Activated CD8-positive, alpha-beta memory T cell treated with anti-CD3 and anti-CD28 coated beads for 36 hours (primary cell): Measurements from ENCODE around the gene ABHD16B. TPM values are rescaled to one million over a fixed set of nuclear protein-coding genes. Genes with fewer than 3 reads are reported as not detected.

Experiments used
- CTCF ChIA-PET: fragments of 350-600 bp; sonication (Branson Sonifier 250); formaldehyde crosslinking; loops from one replicate; lab custom pipeline; 2021; ENCODE audit warnings: antibody characterized with exemption; lab: Charles Lee
- POLR2A ChIA-PET: fragments of 350-600 bp; sonication (Branson Sonifier 250); formaldehyde crosslinking; loops from one replicate; lab custom pipeline; 2021; ENCODE audit warnings: antibody characterized with exemption; lab: Charles Lee
- total RNA-seq, 2 experiments: library from RNA; stranded (reverse); gene quantifications; one replicate each; pipeline ENCODE4 v1.2.3, GENCODE V29; 2021

ABHD16B gene
- total RNA-seq, 2 experiments from 2014 or later = 0.13 TPM; not detected in 1

DNA sequence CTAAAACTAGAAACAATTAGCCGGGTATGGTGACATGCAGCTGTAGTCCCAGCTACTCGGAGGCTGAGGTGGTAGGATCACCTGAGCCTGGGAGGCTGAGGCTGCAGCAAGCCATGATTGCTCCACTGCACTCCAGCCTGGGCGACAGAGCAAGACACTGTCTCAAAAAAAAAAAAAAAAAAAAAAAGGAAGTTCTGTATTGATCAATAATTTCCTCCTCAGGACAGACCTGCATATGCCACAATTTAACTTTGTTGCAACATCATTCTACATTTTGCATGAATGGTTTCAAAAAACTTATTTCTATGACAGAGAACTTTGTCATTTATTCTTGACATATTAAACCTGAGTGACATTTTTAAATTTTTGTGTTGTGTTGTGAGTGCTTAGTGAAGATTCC is 39.1 kb downstream of the ABHD16B start:
- ChIA-PET POLR2A (no interaction called here), CTCF (interaction anchor here (0.7 to 1.6 kb wide), 2 partner anchors 73 to 1420 kb away, joined by 3 to 4 read pairs; no protein-coding TSS in a partner anchor)

DNA sequence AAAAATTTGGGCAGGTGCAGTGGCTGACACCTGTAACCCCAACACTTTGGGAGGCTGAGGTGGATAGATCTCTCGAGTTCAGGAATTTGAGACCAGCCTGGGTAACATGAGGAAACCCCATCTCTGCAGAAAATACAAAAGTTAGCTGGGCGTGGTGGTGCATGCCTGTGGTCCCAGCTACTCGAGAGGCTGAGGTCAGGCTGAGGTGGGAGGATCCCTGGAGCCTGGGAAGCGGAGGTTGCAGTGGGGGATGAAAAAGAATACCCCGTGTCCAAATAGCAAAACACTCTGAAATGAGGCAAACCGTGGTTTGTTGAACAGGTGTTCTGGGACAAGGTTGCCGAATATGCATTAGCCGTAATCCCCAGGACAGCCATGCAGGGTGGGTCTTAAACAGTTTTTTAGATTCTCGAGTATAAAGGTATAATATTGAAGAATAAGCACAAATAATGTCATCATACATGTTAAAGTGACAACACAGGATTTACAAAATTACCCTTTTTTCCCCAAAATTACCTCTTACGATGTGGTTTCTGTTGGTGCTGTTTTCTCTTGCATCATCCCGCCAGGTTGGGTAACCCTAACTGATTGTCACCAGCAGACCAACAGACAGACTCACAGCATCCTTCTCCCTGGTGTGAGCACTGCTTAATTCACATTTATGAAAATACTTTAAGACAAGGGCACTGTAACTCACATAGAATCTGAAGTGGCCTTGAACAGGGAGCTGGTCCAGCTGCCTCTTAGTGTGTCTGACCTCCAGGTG is 42.7 kb downstream of the ABHD16B start:
- CTCF ChIA-PET = interaction anchor here (1.0 kb wide), 1 partner anchor 38 kb away, joined by 3 read pairs; no protein-coding TSS in a partner anchor
- POLR2A ChIA-PET = interaction anchor here (0.6 kb wide), 1 partner anchor 154 kb away, joined by 3 read pairs; no protein-coding TSS in a partner anchor

DNA sequence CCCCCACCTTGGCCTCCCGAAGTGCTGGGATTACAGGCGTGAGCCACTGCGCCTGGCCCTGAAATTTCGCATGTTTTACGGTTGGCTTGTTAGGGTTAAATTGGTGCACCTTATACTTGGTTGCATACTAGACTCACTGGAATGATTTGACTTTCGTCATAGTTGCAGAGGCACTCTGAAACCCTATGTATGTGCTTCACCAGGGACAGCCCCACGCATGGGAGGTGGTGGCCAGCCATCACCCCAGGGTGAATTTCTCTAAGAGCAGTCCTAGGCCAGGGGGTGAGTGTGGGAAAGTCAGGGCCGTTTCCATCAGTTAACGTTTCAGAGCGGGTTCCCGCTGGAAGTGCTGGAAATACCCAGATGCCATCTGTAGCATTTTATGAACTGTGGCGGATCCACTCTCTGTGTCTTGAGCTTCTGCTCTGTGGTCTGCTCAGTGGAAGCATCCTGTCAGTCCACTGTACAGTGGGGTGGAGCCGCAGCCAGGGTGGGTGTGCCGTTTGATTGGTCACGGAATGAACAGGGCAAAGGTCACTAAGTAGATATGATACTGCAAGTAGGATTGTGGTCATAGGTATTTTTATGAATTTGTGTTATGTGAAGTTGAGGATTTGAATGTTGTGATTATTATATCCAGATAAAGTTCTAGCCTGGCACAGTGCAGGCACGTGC is 46.8 kb downstream of the ABHD16B start:
- ChIA-PET CTCF (interaction anchor here (0.9 kb wide), 1 partner anchor 69 kb away, joined by 3 read pairs; no protein-coding TSS in a partner anchor), POLR2A (no interaction called here)

DNA sequence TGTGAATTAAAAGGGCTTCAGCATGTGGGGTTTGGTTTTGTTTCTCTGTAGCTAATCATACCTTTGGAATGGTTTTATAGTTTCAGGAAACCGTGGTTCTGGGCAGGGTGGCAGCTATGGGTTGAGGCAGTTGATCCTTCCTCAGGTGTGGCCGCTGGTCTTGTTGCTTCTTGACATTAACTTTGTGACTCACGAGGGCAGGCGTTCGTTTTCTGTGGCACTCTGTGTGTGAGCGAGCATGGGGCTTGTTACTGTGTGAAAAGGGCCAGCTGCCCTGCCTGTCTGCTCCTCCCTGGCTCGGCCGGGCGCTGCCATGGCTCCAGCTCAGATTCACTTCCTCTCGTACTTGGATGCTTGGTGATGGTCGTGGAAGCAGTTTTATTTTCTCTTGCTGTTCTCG is 49.9 kb downstream of the ABHD16B start:
- POLR2A ChIA-PET = interaction anchor here (1.2 kb wide), 1 partner anchor 37 kb away, joined by 5 read pairs; no protein-coding TSS in a partner anchor
- CTCF ChIA-PET = interaction anchor here (1.0 kb wide), 1 partner anchor 9 kb away, joined by 5 read pairs; no protein-coding TSS in a partner anchor

Other genes with a start within 250 kb of the ABHD16B start
- 10 to 100 TPM; 12.7 to 13.3 TPM for gene GMEB2, start 234.4 kb upstream of the ABHD16B start, total RNA-seq
- gene STMN3, start 208.1 kb upstream of the ABHD16B start, total RNA-seq = 10 to 100 TPM; 14.5 to 16.2 TPM
- 10 to 100 TPM; 51.2 to 56.8 TPM for gene RTEL1, start 203.2 kb upstream of the ABHD16B start, total RNA-seq
- gene TNFRSF6B, start 164.8 kb upstream of the ABHD16B start, total RNA-seq = not detected
- 10 to 100 TPM; 63.7 to 65.2 TPM for gene ARFRP1, start 153.5 kb upstream of the ABHD16B start, total RNA-seq
- 10 to 100 TPM; 24.9 to 25.1 TPM for gene ZGPAT, start 153.5 kb upstream of the ABHD16B start, total RNA-seq
- 10 to 100 TPM in 1 of 2 experiments, 1 to 10 TPM in 1; 9.9 to 10.8 TPM for gene LIME1, start 124.8 kb upstream of the ABHD16B start, total RNA-seq
- gene SLC2A4RG, start 121.7 kb upstream of the ABHD16B start, total RNA-seq = 10 to 100 TPM; 31.0 to 34.4 TPM
- under 1 TPM; 0.25 TPM for gene ZBTB46, start 30.2 kb upstream of the ABHD16B start, total RNA-seq
- gene TPD52L2, start 3.8 kb downstream of the ABHD16B start, total RNA-seq = 10 to 100 TPM; 62.7 to 67.0 TPM
- gene DNAJC5, start 33.6 kb downstream of the ABHD16B start, total RNA-seq = 10 to 100 TPM; 40.3 TPM
- gene UCKL1, start 94.9 kb downstream of the ABHD16B start, total RNA-seq = 10 to 100 TPM; 32.9 to 35.2 TPM
- 10 to 100 TPM; 11.3 to 12.1 TPM for gene ZNF512B, start 108.4 kb downstream of the ABHD16B start, total RNA-seq
- 10 to 100 TPM; 19.0 to 20.5 TPM for gene SAMD10, start 118.1 kb downstream of the ABHD16B start, total RNA-seq
- gene PRPF6, start 119.6 kb downstream of the ABHD16B start, total RNA-seq = 10 to 100 TPM; 66.5 to 67.7 TPM
- 1 to 10 TPM; 2.1 to 2.6 TPM for gene C20orf204, start 174.7 kb downstream of the ABHD16B start, total RNA-seq
- not detected for gene SOX18, start 188.1 kb downstream of the ABHD16B start, total RNA-seq
- gene TCEA2, start 201.7 kb downstream of the ABHD16B start, total RNA-seq = 10 to 100 TPM; 25.9 to 27.5 TPM
- 10 to 100 TPM; 37.8 to 42.2 TPM for gene RGS19, start 218.0 kb downstream of the ABHD16B start, total RNA-seq
- under 1 TPM; 0.19 to 0.21 TPM for gene OPRL1, start 218.6 kb downstream of the ABHD16B start, total RNA-seq
- under 1 TPM in 1 of 2 experiments, not detected in 1; 0.42 TPM for gene LKAAEAR1, start 222.9 kb downstream of the ABHD16B start, total RNA-seq
- not detected for gene NPBWR2, start 246.1 kb downstream of the ABHD16B start, total RNA-seq